GM18873 (cell line): ENCODE results near the gene TMEM258.

Experiments
- ATAC-seq: cut with Tn5 transposase; IDR thresholded peaks from one replicate; pipeline ENCODE4 v1.9.1; 2021; ENCODE audit warnings: mild to moderate bottlenecking, moderate library complexity, moderate number of reproducible peaks; ENCODE audit not compliant: unreplicated experiment, low FRiP score

Gene TMEM258

DNA sequence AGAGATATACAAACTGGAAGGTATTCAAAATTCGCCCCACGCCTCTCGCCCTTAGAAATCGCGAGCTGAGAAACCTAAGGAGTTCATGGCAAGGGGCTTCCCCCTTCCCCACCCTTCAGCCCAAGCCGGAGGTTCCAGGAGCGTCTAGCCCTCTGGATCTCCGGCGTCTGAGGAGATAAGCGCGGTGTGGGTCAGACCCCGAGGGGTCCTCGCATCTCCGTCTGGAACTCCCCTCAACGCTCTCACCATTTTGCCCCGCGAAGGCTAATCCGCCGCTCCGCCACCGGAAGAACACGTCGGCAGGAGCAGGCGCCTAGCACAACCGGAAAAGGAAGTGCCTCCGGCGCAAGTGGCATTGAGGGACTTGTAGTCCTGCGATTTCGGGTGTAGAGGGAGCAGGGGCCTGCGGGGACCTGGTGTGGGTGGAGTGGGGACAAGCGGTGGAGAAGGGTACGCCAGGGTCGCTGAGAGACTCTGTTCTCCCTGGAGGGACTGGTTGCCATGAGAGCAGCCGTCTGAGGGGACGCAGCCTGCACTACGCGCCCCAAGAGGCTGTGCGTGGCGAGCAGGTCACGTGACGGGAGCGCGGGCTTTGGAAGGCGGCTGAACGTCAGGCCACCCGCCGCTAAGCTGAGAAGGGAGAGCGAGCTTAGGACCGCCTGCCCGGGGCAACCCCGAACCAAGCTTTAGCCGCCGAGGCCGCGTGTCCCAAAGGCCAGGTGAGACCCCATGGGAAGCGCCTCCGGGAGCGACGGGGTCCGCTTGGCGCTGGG lies at the start of gene TMEM258, which contains the start of gene FEN1:
Gene TMEM258 (minus strand): TSS at position 290 of the 773 bp plus-strand sequence. CDS start 41 bp downstream, at position 249.
Gene FEN1 (plus strand): TSS at position 602 of the 773 bp plus-strand sequence. CDS start 2,451 bp downstream, outside the sequence.
- peak; percentile 76 for ATAC-seq

DNA sequence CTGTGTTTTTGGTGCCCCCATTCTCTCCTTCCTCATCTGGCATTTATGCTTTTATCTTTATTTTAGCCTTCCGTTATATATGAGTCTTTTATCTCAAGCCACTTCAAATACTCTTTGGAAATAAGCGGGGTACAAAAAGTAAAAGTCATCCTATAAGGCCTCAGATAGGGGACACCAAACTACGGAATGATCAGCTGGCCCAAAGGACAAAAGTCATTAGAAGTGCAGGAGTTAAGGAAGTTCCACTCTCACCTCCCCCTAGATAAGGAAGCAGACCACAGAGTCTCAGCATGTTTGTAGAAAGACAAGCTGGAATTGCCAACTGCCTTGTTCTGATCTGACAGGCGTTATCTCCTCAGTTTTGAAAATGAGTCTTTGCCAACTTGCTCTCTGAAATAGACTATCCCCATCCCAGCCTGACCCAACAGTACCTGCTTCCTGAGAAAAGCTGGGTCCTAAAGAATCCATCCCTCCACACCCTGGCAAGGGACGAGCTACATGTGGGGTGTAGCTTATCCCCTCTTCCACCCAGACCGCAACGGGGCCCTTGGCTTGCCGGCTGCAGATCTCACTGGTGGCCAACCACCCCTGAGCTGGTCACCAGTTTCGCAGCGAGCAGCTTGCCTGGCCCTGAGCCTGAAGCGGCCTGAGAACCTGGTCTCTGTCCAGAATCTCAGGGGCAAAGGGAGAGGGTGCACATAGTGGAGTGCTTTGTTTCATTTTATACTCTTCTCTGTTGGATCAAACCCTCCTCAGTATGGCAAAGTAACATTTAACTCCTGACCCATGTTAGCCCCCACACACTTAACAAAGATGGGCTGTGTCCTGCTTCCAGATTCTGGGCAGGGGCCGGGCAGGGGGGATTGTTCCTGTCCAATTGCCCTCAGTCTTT lies 49.5 kb upstream of the TMEM258 start:
- no peak for ATAC-seq

DNA sequence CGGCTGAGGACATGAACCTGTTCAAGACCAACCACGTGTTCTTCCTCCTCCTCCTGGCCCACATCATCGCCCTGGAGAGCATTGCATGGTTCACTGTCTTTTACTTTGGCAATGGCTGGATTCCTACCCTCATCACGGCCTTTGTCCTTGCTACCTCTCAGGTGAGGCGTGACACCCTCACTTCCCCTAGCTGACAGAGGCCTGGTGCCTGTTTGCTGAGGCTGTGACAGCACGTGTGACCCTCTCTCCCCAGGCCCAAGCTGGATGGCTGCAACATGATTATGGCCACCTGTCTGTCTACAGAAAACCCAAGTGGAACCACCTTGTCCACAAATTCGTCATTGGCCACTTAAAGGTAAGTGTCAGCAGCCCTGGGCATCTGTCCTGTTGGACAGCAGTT lies 48.0 kb upstream of the TMEM258 start:
- ATAC-seq, result no peak

DNA sequence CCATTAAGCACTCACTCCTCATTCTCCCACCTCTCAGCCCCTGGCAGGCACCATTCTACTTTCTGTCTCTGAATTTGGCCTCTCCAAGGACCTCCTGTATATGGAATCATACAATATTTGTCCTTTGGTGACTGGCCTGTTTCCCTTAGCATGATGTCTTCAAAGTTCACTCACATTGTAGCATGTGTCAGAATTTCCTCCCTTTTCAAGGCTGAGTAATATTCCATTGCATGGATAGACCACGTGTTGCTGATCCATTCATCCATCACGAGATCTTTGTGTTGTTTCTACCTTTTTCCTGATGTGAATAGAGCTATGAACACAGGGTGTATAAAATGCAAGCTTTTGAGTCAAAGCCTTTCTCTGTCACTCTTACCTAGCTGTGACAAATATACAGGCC lies 47.3 kb upstream of the TMEM258 start:
- ATAC-seq, result no peak

DNA sequence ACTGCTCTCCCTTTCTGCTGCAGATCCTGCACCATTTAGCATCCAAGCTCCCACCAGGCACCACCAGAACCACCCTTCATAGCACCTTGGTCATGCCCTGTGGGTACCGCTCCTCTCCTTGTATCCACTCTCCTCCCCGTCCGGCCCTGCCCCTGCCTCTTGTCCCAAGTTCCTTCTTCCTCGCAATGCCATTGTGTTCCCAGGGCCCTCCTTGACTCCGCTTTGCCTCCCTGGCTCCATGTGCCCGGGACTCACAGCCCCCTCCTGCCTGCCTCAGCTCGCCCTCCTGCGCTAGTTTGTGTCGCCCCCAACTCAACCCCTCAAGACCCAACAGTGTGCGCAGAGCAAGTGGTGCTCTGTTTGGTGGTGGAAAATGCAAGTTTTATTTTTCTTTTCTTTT lies 46.5 kb upstream of the TMEM258 start:
- ATAC-seq, result no peak

DNA sequence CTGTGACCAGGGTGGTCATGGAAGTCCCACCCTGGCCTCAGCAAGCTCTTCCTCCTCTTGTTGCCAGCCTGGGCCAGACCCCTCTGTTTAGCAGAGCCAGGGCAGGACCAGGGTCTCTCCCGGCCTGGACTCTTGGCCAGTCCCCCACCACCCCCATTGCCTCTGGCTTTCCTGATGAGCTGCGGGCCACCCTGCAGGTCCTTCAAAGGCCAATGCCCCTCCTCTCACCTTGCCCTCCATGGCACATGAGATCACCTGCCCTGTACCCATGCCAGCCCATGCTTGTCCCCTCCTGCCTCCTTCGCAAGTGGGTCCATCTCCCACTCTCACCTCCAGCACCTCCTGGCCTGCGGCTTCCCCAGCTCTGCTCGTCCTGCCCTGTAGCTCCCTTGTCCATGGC lies 46.1 kb upstream of the TMEM258 start:
- no peak for ATAC-seq

DNA sequence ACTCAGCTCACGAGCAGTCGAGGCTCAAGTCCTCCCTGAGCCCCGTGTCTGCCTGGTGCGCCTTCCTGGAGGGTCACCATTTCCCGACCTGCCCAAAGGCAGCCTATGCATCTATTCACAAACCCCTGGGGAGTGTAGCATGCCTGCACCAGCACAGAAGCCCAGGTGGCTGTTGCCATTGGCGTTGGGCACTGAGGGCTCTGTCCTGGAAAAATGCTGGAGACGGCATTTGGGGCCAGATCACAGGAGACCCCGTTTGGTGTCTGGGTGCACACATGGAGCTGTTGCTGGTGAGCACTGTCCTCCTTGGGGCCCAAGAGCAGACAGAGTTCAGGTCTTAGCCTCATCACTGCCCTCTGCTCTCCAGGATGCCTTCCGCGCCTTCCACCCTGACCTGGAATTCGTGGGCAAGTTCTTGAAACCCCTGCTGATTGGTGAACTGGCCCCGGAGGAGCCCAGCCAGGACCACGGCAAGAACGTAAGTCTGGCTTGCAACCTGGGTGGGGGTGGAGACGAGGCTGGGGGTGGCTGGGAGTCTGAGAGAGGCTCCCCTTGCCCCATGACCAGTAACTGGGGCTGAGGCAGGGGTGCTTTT lies 45.1 kb upstream of the TMEM258 start:
- no peak for ATAC-seq

DNA sequence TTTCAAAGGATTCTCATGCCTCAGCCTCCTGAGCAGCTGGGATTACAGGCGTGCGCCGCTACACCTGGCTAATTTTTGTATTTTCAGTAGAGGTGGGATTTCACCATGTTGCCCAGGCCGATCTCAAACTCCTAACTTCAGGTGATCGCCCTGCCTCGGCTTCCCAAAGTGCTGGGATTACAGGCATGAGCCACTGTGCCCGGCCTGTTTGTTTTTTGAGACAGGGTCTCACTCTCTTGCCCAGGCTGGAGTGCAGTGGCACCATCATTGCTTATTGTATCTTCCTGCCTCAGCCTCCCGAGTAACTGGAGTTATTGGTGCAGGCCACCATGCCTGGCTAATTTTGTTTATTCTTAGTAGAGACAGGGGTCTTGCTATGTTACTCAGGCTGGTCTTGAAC lies 43.8 kb upstream of the TMEM258 start:
- no peak for ATAC-seq

DNA sequence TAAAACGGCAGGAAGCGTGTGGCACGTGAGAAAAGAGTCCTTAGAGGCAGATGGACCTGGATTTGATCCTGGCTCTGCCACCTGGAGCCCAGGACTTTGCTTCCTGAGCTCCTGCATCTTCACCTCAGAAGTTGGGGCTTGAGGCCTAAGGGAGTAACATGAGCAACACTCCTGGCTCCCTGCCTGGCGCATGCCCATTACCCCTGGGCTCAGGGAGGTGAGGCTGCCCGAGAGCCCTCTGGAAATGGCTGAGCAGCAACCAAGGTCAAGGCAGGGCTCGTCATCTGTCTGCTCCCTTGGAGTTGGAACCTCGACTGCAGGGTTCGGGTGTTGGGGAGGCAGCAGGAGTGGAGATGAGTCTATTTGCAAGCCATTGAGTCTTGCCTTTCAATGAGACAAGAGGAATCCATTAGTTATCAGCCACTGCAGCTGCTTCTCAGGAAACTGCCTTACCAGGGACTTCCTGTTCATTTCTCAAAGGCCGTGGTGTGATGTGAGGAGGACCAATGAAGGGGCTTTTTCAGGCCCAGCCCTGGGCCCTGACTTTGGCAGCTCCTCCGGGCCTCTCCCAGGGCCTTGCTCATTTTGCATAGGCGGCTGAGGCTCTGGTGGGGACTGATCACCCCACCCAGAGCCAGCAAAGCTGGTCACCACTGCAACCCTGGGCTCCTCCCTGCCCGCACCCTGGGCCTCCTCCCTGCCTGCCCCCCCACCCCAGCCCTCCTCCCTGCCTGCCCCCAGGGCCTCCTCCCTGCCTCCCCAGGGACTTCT lies 42.1 kb upstream of the TMEM258 start:
- ATAC-seq, result peak; percentile 75

DNA sequence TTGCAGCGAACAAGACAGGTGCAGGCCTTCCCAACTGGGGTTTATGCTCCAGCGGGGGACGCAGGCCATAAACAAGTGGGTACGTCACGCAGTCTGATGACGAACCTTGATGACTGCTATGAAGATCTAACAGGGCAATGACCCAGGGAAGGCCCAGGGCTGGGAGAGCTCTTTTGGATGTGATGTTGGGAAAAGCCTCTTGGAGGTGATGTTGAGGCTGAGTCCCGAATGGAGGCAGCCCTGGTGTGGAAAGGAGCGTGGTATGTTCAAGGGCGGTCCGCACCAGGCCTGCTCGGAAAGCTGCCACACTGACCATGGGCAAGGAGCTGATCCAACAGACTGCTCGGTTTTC lies 41.5 kb upstream of the TMEM258 start:
- ATAC-seq, result no peak

DNA sequence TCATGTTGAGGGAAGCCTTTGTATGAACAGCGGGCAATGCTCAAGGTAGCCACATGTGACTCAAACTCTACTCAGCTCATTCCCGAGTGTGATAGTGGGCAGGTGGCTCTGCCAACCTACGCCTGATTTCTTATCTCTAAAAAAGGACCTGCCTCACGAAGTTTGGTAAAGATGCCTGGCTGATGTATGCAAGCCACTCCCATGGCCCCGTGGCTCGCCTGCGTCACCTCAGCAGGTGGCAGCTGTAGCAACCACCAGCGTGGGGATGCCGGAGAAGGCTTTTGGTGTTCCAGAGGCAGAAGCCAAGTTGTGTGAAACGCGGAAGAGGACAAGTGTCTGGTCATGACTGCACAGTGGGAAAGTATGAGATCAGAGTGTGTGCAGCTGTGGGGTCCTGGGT lies 41.1 kb upstream of the TMEM258 start:
- no peak for ATAC-seq

DNA sequence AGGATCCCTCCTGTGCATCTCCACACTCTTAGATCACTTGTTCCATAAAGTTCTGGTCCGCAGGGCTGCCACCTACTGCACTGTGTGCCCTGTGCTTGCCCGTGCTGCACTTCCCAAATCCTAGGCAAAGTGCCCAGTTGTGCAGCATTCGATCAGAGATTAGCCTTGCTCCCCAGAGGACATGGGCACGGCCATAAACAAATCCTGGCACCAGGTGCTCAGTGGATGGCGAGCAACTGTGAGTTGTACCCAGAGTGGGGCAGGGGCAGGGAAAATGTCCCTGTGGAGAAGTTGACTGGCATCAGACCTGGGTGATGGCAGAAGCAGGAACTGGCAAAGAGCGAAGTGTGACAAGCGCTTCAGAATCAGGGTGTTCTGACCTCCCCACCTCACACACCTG lies 40.4 kb upstream of the TMEM258 start:
- no peak for ATAC-seq

DNA sequence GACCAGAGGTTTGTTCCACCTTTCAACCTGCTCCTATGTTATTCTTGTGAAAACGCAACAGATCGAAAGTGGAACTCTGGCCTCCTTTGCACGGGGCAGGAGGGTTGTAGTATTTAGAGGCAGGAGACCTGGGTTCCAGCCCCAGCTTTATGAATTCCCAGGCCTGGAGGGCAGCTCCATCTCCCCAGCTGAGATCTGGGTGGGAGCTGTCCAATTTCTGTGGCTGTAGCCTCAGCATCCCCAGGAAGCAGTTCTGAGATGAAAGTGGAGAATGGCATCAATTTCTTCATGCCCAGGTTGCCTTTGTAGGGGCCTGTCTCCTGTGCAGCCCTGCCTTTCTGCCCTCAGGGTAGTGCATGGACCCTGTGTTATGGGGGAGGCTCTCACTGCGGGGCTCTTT lies 39.8 kb upstream of the TMEM258 start:
- ATAC-seq, result no peak

DNA sequence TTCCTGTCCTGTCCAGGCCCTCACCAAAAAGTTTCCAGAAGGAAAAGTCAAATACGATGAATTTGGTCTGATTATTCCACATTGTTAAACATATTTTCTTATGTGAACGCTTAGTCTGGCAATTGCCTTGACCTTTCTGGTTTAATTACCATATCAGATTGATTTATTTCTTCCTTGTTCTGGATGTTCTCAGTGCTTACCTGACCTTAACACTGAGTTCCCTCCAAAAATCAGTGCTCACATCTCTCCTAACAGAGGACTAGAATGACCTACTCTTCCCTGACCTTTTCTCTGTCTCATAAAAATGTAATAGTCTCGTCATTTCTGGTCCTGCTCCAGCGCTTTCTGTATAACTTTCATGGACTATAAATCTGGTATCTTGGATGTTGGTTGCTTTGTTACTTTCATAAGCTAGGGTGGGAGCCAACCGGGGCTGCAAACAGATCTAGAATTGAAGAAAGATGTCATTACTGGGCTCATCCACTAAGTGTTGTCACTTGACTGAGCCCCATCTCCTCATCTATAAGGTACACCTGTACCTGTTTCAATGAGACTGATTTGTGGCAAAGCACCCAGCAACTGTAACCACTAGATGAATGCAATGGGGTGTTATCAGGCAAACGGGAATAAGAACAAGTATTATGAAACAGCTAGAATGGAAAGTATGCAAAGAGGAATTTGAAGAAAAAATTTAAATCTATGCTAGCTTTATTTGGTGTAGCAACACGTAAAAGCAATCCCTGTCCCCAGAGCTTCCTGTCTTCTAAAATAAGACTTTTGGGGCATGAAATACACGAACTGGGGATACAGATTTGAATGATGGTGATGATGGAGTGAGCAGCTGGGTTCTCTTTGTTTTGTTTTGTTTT lies 38.1 kb upstream of the TMEM258 start:
- no peak for ATAC-seq

DNA sequence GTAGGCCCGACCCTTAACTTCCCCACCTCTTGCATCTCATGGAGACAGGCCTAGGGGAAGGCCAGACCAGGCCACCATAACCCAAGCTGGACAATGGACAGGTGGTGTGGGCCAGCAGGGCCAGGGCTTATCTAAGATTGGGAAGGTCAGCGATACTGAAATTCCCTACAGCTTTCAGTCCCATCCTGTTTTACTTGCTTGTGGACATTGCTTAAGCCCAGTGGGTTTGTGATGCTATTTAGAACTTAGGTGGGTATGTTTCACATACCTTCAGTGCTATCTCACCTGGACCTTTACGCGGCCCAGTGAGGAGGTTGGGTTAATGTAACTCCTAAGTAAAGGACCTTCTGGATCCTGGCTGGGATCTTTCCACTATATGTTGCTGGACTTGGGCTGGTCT lies 37.4 kb upstream of the TMEM258 start:
- no peak for ATAC-seq

DNA sequence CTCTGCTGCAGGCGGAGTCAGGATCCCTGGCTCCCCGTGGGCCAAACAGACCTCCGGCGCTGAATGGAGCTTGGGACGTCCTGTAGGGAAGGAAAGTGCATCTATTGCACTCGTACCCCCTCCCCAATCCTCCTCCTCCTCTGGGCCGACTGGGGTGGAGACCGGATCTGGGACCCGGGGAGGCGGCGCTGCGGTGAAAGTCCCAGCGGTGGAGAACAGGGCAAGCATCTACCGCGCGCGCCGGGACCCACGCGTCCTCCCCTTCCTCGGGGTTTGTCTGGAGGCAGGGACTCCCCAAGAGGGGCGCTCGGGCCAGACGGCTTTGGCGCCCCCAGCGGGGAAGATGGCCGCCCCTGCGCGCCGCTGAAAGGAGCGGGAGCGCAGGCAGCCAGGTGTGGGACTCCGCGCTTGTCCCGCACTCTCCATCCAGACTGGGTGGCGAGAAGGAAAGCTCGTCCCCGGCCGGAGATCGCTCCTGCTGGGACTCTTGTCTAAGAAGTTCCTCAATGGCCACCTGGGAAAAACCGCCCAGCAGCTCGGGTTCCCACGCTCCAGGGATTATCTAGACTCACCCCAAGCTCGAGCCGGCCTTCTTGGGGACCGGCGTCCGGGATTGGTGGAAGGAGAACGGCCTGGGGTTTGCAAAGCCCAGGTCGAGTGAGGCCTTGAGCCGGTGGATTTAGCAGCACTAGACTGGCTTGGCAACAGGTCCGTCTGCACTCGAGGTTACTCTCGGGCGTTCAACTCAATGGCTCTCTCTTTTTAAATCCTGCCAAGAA lies 36.4 kb upstream of the TMEM258 start:
- no peak for ATAC-seq

DNA sequence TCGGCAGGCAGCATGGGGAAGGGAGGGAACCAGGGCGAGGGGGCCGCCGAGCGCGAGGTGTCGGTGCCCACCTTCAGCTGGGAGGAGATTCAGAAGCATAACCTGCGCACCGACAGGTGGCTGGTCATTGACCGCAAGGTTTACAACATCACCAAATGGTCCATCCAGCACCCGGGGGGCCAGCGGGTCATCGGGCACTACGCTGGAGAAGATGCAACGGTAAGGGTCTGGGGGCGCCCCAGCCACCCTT lies 35.9 kb upstream of the TMEM258 start:
- ATAC-seq, result no peak

DNA sequence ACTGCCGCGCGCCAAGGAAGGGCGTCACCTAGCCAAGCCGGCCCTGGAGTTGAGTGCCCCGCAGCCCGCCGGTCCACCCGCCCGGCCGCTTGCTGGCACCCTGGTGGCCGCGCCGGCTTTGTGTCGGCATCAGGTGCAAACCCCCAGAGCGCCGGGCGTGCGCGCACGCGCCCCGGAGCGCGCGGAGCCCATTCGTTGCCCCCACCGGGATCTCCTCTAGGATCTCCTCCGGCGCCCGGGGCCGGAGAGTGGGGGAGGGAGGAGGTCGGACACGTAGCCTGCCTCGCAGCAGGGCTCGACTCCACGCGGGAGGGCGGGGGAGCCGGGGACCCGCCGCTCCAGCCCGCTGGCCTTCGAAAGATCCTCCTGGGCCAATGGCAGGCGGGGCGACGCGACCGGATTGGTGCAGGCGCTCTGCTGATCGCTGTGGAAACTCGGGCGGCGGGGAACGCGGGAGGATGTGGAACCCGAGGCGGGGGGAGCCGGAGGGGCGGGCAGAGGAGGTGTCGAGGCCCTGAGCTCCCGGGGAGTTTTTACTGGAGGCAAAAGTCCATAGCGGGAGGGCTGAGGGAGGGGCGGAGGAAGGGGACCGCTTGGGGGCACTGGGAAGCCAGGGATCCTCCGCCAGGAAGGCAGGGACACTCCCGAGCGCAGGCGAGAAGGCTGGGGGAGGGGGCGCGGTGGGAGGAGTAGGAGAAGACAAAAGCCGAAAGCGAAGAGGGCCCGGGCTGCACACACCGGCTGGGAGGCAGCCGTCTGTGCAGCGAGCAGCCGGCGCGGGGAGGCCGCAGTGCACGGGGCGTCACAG lies 35.4 kb upstream of the TMEM258 start, which contains the start of gene FADS2:
Gene FADS2 (plus strand): TSS at position 730 of the 808 bp plus-strand sequence. CDS start 91 bp downstream, outside the sequence.
- ATAC-seq, result peak; percentile 50
